ENCODE results near the gene ABCA1. TPM values are rescaled to one million over a fixed set of nuclear protein-coding genes. Genes with fewer than 3 reads are reported as not detected.
"Not testable (repeated sequence)": the region's sequence is repeated elsewhere in the genome, so short reads cannot be mapped to it uniquely, and the experiment has no call there.

The ABCA1 gene
- total and polyA plus RNA-seq, 4 experiments from 2014 or later = 0.57 to 1.2 (median 0.91) TPM

- Histone ChIP-seq H3K9me3 (ENCODE audit: control insufficient read depth in 1 of 2, low read length in 2 of 2) (no peaks in the 10 kb centered on the region), H3K4me3 (ENCODE audit: low read length in 2 of 2) (no peak overlapping the region), H3K36me3 (ENCODE audit: insufficient read depth, low read length) (no peaks in the 10 kb centered on the region), H3K27me3 (ENCODE audit: insufficient read depth, low read length) (no peaks in the 10 kb centered on the region), H3K27ac (ENCODE audit: low read depth, low read length) (no peak overlapping the region), H3K4me1 (ENCODE audit: insufficient read depth, low read length) (no peaks in the 10 kb centered on the region)
- ChIA-PET POLR2A (ENCODE audit: partially characterized antibody) (no interaction called here), CTCF (ENCODE audit: partially characterized antibody) (interaction anchor here (1.1 kb wide), 1 partner anchor 17 kb away, joined by 3 read pairs; the partner anchor contains the start of gene ABCA1)
- no peak overlapping the region for H3K27ac Mint-ChIP-seq
- H3K27me3 Mint-ChIP-seq = peaks cover 2 to 3% of the 10 kb centered on the region in 2 donors
- no peak for DNase-seq
- H3K4me1 Mint-ChIP-seq = peaks cover 0 to 4% (median 0%) of the 10 kb centered on the region in 4 donors
- H3K4me3 Mint-ChIP-seq = no peak overlapping the region
- no peaks in the 10 kb centered on the region for H3K36me3 Mint-ChIP-seq
- intact Hi-C loops (cut with micrococcal nuclease) = no loop called here
- H3K9me3 Mint-ChIP-seq = no peaks in the 10 kb centered on the region
Measured at GRCh38 chr9:104944871-104945270, 16.9 kb upstream of the ABCA1 start.

- Mint-ChIP-seq H3K4me1 (peaks cover 0 to 4% (median 0%) of the 10 kb centered on the region in 4 donors), H3K27me3 (peaks cover 2 to 3% of the 10 kb centered on the region in 2 donors), H3K27ac (no peak overlapping the region), H3K36me3 (no peaks in the 10 kb centered on the region), H3K9me3 (no peaks in the 10 kb centered on the region), H3K4me3 (no peak overlapping the region)
- no peaks in the 10 kb centered on the region for H3K9me3 ChIP-seq (ENCODE audit: control insufficient read depth in 1 of 2, low read length in 2 of 2)
- no peaks in the 10 kb centered on the region for H3K27me3 ChIP-seq (ENCODE audit: insufficient read depth, low read length)
- no peaks in the 10 kb centered on the region for H3K4me1 ChIP-seq (ENCODE audit: insufficient read depth, low read length)
- intact Hi-C loops (cut with micrococcal nuclease) = no loop called here
- ChIA-PET POLR2A (ENCODE audit: partially characterized antibody) (no interaction called here), CTCF (ENCODE audit: partially characterized antibody) (interaction anchor here (1.1 kb wide), 1 partner anchor 17 kb away, joined by 3 read pairs; the partner anchor contains the start of gene ABCA1)
- no peaks in the 10 kb centered on the region for H3K36me3 ChIP-seq (ENCODE audit: insufficient read depth, low read length)
- no peak overlapping the region for H3K4me3 ChIP-seq (ENCODE audit: low read length in 2 of 2)
- DNase-seq = no peak
- no peak overlapping the region for H3K27ac ChIP-seq (ENCODE audit: low read depth, low read length)
Measured at GRCh38 chr9:104944356-104944755, 16.4 kb upstream of the ABCA1 start.

GRCh38 chr9:104941597-104941996 lies 13.6 kb upstream of the ABCA1 start:
- intact Hi-C loops (cut with micrococcal nuclease) = no loop called here
- Histone ChIP-seq H3K27ac (ENCODE audit: low read depth, low read length) (no peak overlapping the region), H3K4me3 (ENCODE audit: low read length in 2 of 2) (no peak overlapping the region), H3K27me3 (ENCODE audit: insufficient read depth, low read length) (no peaks in the 10 kb centered on the region), H3K4me1 (ENCODE audit: insufficient read depth, low read length) (no peaks in the 10 kb centered on the region), H3K36me3 (ENCODE audit: insufficient read depth, low read length) (no peaks in the 10 kb centered on the region), H3K9me3 (ENCODE audit: control insufficient read depth in 1 of 2, low read length in 2 of 2) (no peaks in the 10 kb centered on the region)
- no peaks in the 10 kb centered on the region for H3K27me3 Mint-ChIP-seq
- peaks cover 0 to 4% (median 0%) of the 10 kb centered on the region in 4 donors for H3K4me1 Mint-ChIP-seq
- ChIA-PET POLR2A (ENCODE audit: partially characterized antibody) (no interaction called here), CTCF (ENCODE audit: partially characterized antibody) (interaction anchor here (0.7 kb wide), 1 partner anchor 753 kb away, joined by 3 read pairs; the partner anchor contains the start of gene TMEM38B)
- H3K27ac Mint-ChIP-seq = no peak overlapping the region
- DNase-seq = no peak
- no peaks in the 10 kb centered on the region for H3K36me3 Mint-ChIP-seq
- no peaks in the 10 kb centered on the region for H3K9me3 Mint-ChIP-seq
- H3K4me3 Mint-ChIP-seq = no peak overlapping the region

- Histone ChIP-seq H3K4me1 (ENCODE audit: insufficient read depth, low read length) (no peaks in the 10 kb centered on the region), H3K27me3 (ENCODE audit: insufficient read depth, low read length) (no peaks in the 10 kb centered on the region), H3K4me3 (ENCODE audit: low read length in 2 of 2) (no peak overlapping the region), H3K9me3 (ENCODE audit: control insufficient read depth in 1 of 2, low read length in 2 of 2) (no peaks in the 10 kb centered on the region), H3K36me3 (ENCODE audit: insufficient read depth, low read length) (no peaks in the 10 kb centered on the region), H3K27ac (ENCODE audit: low read depth, low read length) (no peak overlapping the region)
- intact Hi-C loops (cut with micrococcal nuclease) = no loop called here
- POLR2A ChIA-PET (ENCODE audit: partially characterized antibody) = no interaction called here
- no peaks in the 10 kb centered on the region for H3K9me3 Mint-ChIP-seq
- peaks cover 0 to 2% (median under 1%) of the 10 kb centered on the region in 4 donors for H3K4me1 Mint-ChIP-seq
- H3K4me3 Mint-ChIP-seq = no peak overlapping the region
- CTCF ChIA-PET (ENCODE audit: partially characterized antibody) = no interaction called here
- H3K36me3 Mint-ChIP-seq = no peaks in the 10 kb centered on the region
- DNase-seq = no peak
- no peaks in the 10 kb centered on the region for H3K27me3 Mint-ChIP-seq
- H3K27ac Mint-ChIP-seq = no peak overlapping the region
Measured at GRCh38 chr9:104936291-104936690, 8.3 kb upstream of the ABCA1 start.

- H3K9me3 ChIP-seq (ENCODE audit: control insufficient read depth in 1 of 2, low read length in 2 of 2); H3K27me3 Mint-ChIP-seq; H3K4me1 ChIP-seq (ENCODE audit: insufficient read depth, low read length); H3K27me3 ChIP-seq (ENCODE audit: insufficient read depth, low read length); H3K4me1 Mint-ChIP-seq; DNase-seq; H3K36me3 ChIP-seq (ENCODE audit: insufficient read depth, low read length); POLR2A ChIA-PET (ENCODE audit: partially characterized antibody); intact Hi-C loops (cut with micrococcal nuclease); H3K36me3 Mint-ChIP-seq; H3K9me3 Mint-ChIP-seq; H3K4me3 ChIP-seq (ENCODE audit: low read length in 2 of 2); CTCF ChIA-PET (ENCODE audit: partially characterized antibody); H3K27ac ChIP-seq (ENCODE audit: low read depth, low read length); H3K4me3 Mint-ChIP-seq: not testable (repeated sequence)
- H3K27ac Mint-ChIP-seq = peak overlapping the region in 1 of 7 donors; percentile 53
Measured at GRCh38 chr9:104935501-104935810, 7.5 kb upstream of the ABCA1 start.

GRCh38 chr9:104934691-104935500 lies 6.9 kb upstream of the ABCA1 start:
- Mint-ChIP-seq H3K4me3 (no peak overlapping the region), H3K27ac (peak overlapping the region in 1 of 7 donors; percentile 53)
- CTCF ChIA-PET (ENCODE audit: partially characterized antibody) = no interaction called here

GRCh38 chr9:104933091-104933490 lies 5.1 kb upstream of the ABCA1 start:
- POLR2A ChIA-PET (ENCODE audit: partially characterized antibody); H3K9me3 ChIP-seq (ENCODE audit: control insufficient read depth in 1 of 2, low read length in 2 of 2); H3K27ac ChIP-seq (ENCODE audit: low read depth, low read length); CTCF ChIA-PET (ENCODE audit: partially characterized antibody); H3K36me3 Mint-ChIP-seq; H3K4me1 Mint-ChIP-seq; H3K4me1 ChIP-seq (ENCODE audit: insufficient read depth, low read length); H3K27me3 Mint-ChIP-seq; H3K4me3 Mint-ChIP-seq; H3K36me3 ChIP-seq (ENCODE audit: insufficient read depth, low read length); H3K9me3 Mint-ChIP-seq; H3K4me3 ChIP-seq (ENCODE audit: low read length in 2 of 2); H3K27ac Mint-ChIP-seq; intact Hi-C loops (cut with micrococcal nuclease); H3K27me3 ChIP-seq (ENCODE audit: insufficient read depth, low read length); DNase-seq: not testable (repeated sequence)

More at GRCh38 chr9:104934691-104935500, 6.9 kb upstream of the ABCA1 start:
- POLR2A ChIA-PET (ENCODE audit: partially characterized antibody) = no interaction called here
- no peak for DNase-seq
- Histone ChIP-seq H3K36me3 (ENCODE audit: insufficient read depth, low read length) (no peaks in the 10 kb centered on the region), H3K9me3 (ENCODE audit: control insufficient read depth in 1 of 2, low read length in 2 of 2) (no peaks in the 10 kb centered on the region), H3K4me1 (ENCODE audit: insufficient read depth, low read length) (no peaks in the 10 kb centered on the region), H3K27ac (ENCODE audit: low read depth, low read length) (no peak overlapping the region), H3K27me3 (ENCODE audit: insufficient read depth, low read length) (no peaks in the 10 kb centered on the region), H3K4me3 (ENCODE audit: low read length in 2 of 2) (no peak overlapping the region)
- H3K4me1 Mint-ChIP-seq = peaks cover 0 to 2% (median 0%) of the 10 kb centered on the region in 4 donors
- intact Hi-C loops (cut with micrococcal nuclease) = no loop called here
- no peaks in the 10 kb centered on the region for H3K9me3 Mint-ChIP-seq
- no peaks in the 10 kb centered on the region for H3K36me3 Mint-ChIP-seq
- H3K27me3 Mint-ChIP-seq = no peaks in the 10 kb centered on the region
